HepG2 (cell line): ENCODE results near the gene EEPD1. TPM values are rescaled to one million over a fixed set of nuclear protein-coding genes. Genes with fewer than 3 reads are reported as not detected.

Experiments used
- ATAC-seq: fragments of 200-7000 bp; cut with Tn5 transposase; 3 replicates; pipeline ENCODE4 v1.9.1; 2020; ENCODE audit warnings: mild to moderate bottlenecking, moderate library complexity
- BruUV-seq: library from RNA; stranded (reverse); fragments of 400-500 nt; replicated peaks from 2 replicates; lab custom pipeline; 2021; lab: Mats Ljungman, UMichigan
- CTCF ChIA-PET: fragments of 300-600 bp; formaldehyde crosslinking; extraction: SDS; loops from one replicate; lab custom pipeline; 2021; ENCODE audit warnings: low total read pairs, inconsistent platforms, low intra/inter-chr PET ratio; lab: Yijun Ruan, JAX
- POLR2A ChIA-PET: fragments of 350-600 bp; sonication (Branson Sonifier 250); formaldehyde crosslinking; loops from one replicate; lab custom pipeline; 2020; ENCODE audit warnings: antibody characterized with exemption, inconsistent platforms; lab: Yijun Ruan, JAX
- DNase-seq: peaks from one replicate; pipeline ENCODE4 v3.0.0-alpha.2; 2015; ENCODE audit warnings: low spot score
- FAIRE-seq: peaks from 3 replicates; lab custom pipeline; 2011; peaks lifted over from hg19 to GRCh38; lab: Jason Lieb, UNC
- H2AFZ ChIP-seq: one replicate; pipeline ENCODE4 v1.6.1; 2011; ENCODE audit warnings: low read length, inconsistent platforms
- H3K27ac ChIP-seq: fragments of 300-600 bp; 3 replicates; pipeline ENCODE4 v1.8.0; 2011; ENCODE audit warnings: mixed run types, mild to moderate bottlenecking, mixed read lengths, low read length, inconsistent platforms; ENCODE audit not compliant: insufficient read depth; ENCODE audit errors: extremely low read length
- H3K27me3 ChIP-seq, 2 experiments: fragments of 200-600 bp in 1 of 2; 2 replicates in 1 of 2; 3 replicates in 1 of 2; pipeline versions ENCODE4 v1.6.0 to v1.8.0; 2011; ENCODE audit warnings: low read length in 2 of 2, mild to moderate bottlenecking in 2 of 2, moderate library complexity in 2 of 2, inconsistent platforms in 1 of 2; ENCODE audit not compliant: insufficient read depth in 2 of 2, control insufficient read depth in 1 of 2
- H3K36me3 ChIP-seq, 2 experiments: fragments of 200-600 bp in 1 of 2; replicated peaks in 1 of 2; 2 replicates in 1 of 2; 3 replicates in 1 of 2; pipeline versions ENCODE4 v1.5.1 to v1.8.0; 2011; ENCODE audit warnings: low read length in 2 of 2, inconsistent platforms in 1 of 2; ENCODE audit not compliant: insufficient read depth in 2 of 2, control insufficient read depth in 1 of 2
- H3K4me1 ChIP-seq: 2 replicates; pipeline ENCODE4 v1.5.1; 2012; ENCODE audit warnings: low read length, inconsistent platforms; ENCODE audit not compliant: insufficient read depth
- H3K4me2 ChIP-seq: 2 replicates; pipeline ENCODE4 v1.6.0; 2011; ENCODE audit warnings: low read depth, low read length, inconsistent platforms
- H3K4me3 ChIP-seq, 3 experiments: fragments of 200-600 bp in 1 of 3; sonication (generic), shearing (Covaris generic) in 1 of 3; replicated peaks in 1 of 3; 2 replicates each; pipeline ENCODE4 v1.5.1; 2011 to 2016; ENCODE audit warnings: low read length in 3 of 3, inconsistent platforms in 2 of 3, low read depth in 2 of 3, mild to moderate bottlenecking in 2 of 3, control low read depth in 1 of 3, mixed read lengths in 1 of 3; ENCODE audit not compliant: insufficient read depth in 1 of 3
- H3K79me2 ChIP-seq: one replicate; pipeline ENCODE4 v1.6.1; 2011; ENCODE audit warnings: low read length, inconsistent platforms; ENCODE audit not compliant: insufficient read depth
- H3K9ac ChIP-seq: 2 replicates; pipeline ENCODE4 v1.6.0; 2011; ENCODE audit warnings: mild to moderate bottlenecking, low read depth, low read length, inconsistent platforms; ENCODE audit not compliant: insufficient read depth
- H3K9me3 ChIP-seq: 2 replicates; pipeline ENCODE4 v1.5.1; 2012; ENCODE audit warnings: mild to moderate bottlenecking, low read length
- H4K20me1 ChIP-seq: 2 replicates; pipeline ENCODE4 v1.6.0; 2011; ENCODE audit warnings: inconsistent platforms, mild to moderate bottlenecking, low read length, moderate library complexity; ENCODE audit not compliant: insufficient read depth
- KDM5B ChIP-seq: sonication (generic); formaldehyde crosslinking; IDR thresholded peaks from 2 replicates; pipeline ENCODE4 v1.4.0; 2020; ENCODE audit warnings: missing genetic modification reagents, mild to moderate bottlenecking, borderline replicate concordance
- NR2F6 ChIP-seq, 2 experiments: IDR thresholded peaks; 2 replicates each; pipeline ENCODE4 v1.6.1; 2016; ENCODE audit warnings: antibody characterized with exemption in 1 of 2, mild to moderate bottlenecking in 1 of 2
- ZBTB2 ChIP-seq: sonication (generic); formaldehyde crosslinking; IDR thresholded peaks from 2 replicates; pipeline ENCODE4 v1.8.0; 2022; ENCODE audit warnings: low read depth, missing genetic modification reagents
- ZFP36L1 ChIP-seq: sonication (generic); formaldehyde crosslinking; IDR thresholded peaks from 2 replicates; pipeline ENCODE4 v1.8.0; 2022; ENCODE audit warnings: mild to moderate bottlenecking, missing genetic modification reagents, moderate library complexity
- ZNF407 ChIP-seq: sonication (generic); formaldehyde crosslinking; IDR thresholded peaks from one replicate; pipeline ENCODE4 v1.5.1; 2020; ENCODE audit warnings: mild to moderate bottlenecking, missing genetic modification reagents; ENCODE audit errors: not compliant biosample characterization
- ZNF460 ChIP-seq: sonication (generic); formaldehyde crosslinking; IDR thresholded peaks from 2 replicates; pipeline ENCODE4 v1.5.1; 2020; ENCODE audit warnings: missing genetic modification reagents, mild to moderate bottlenecking, borderline replicate concordance
- ZNF468 ChIP-seq: sonication (generic); formaldehyde crosslinking; IDR thresholded peaks from 2 replicates; pipeline ENCODE4 v1.8.0; 2022; ENCODE audit warnings: mild to moderate bottlenecking, moderate library complexity, missing genetic modification reagents
- ZNF496 ChIP-seq: sonication (generic); formaldehyde crosslinking; IDR thresholded peaks from 2 replicates; pipeline ENCODE4 v1.8.1; 2023; ENCODE audit warnings: mild to moderate bottlenecking, moderate library complexity, missing genetic modification reagents; ENCODE audit not compliant: insufficient replicate concordance
- WGBS: methylation state at CpG from one replicate; pipeline ENCODE4 v1.1.6; 2017; ENCODE audit warnings: low lambda C conversion rate; 5-methylcytosine and 5-hydroxymethylcytosine counted together
- in situ Hi-C: cut with HindIII; loops from 2 replicates; pipeline ENCODE4 v1.10.0; 2017; ENCODE audit warnings: low pct_unique_long_range_greater_than_20kb; ENCODE audit not compliant: extremely low pct_ligation_motif_present
- intact Hi-C: fragments of 100-400 bp; cut with micrococcal nuclease; formaldehyde crosslinking; loops from one replicate; pipeline ENCODE4 v1.10.0; 2022; ENCODE audit not compliant: unreplicated experiment
- polyA plus RNA-seq, 8 experiments: library from polyadenylated mRNA; depleted of rRNA in 3 of 8; stranded (reverse) in 7 of 8; unstranded in 1 of 8; fragments of >200 nt; fragmentation: Illumina TruSeq in 4 of 8; extraction: Trizol in 4 of 8; gene quantifications; 2 replicates each; pipeline versions ENCODE4 v1.2.1 to v1.2.3, GENCODE V29; 2011 to 2016; ENCODE audit warnings: low read depth in 4 of 8, missing spikeins in 1 of 8, mixed read lengths in 1 of 8; ENCODE audit not compliant: insufficient read depth in 1 of 8
- total RNA-seq, 5 experiments: library from RNA; depleted of rRNA; stranded (reverse); fragments of >200 nt; fragmentation: Illumina TruSeq; extraction: Trizol; gene quantifications; 2 replicates each; pipeline ENCODE4 v1.2.3, GENCODE V29; 2016; ENCODE audit warnings: low read depth in 1 of 5

The EEPD1 gene
- total and polyA plus RNA-seq, 2 of the 13 experiments (the other 11 are each of a cell fraction or from before 2014, with no cell fraction given) = 10.1 to 16.4 TPM

DNA sequence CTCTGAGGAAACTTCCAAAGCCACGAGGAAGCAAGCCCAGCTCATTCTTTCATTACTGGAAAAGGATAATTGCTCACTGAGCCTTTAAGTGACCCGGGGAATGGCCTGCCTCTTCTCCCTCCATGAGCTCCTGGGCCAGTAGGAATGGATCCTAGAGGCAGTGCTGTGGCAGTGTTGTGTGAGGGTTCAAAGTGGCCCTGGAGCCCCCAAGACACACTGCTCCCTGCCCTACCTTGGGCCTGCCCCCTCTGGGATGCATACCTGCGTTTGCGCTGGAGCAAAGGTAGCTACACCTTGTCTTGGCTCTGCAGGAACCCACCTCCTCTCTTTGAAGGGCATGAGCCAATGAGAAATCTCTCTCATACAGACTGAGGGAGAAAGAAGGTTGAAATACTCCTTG, 120.8 kb downstream of the EEPD1 start:
- no peak for TF ChIP-seq ZFP36L1
- TF ChIP-seq KDM5B (CRISPR knock-in tag) = no peak
- TF ChIP-seq ZNF407 (CRISPR knock-in tag) = no peak
- TF ChIP-seq ZNF496 (CRISPR knock-in tag) = no peak
- no peak for TF ChIP-seq NR2F6 (IDR thresholded peaks at IDR 0.05)
- TF ChIP-seq NR2F6 (CRISPR knock-in tag; IDR thresholded peaks at IDR 0.05) = no peak
- TF ChIP-seq ZBTB2 (CRISPR knock-in tag) = no peak
- TF ChIP-seq ZNF468 (CRISPR knock-in tag) = no peak
- no peak for TF ChIP-seq ZNF460 (CRISPR knock-in tag)
- BruUV-seq = no TSS peak
- Histone ChIP-seq H3K4me3 (no peak overlapping the region), H2AFZ (no peak overlapping the region), H3K79me2 (no peaks in the 10 kb centered on the region), H3K27ac (no peak overlapping the region), H3K4me2 (no peak overlapping the region), H4K20me1 (no peaks in the 10 kb centered on the region), H3K36me3 (no peaks in the 10 kb centered on the region; a peak in 1 of 5 replicates), H3K27me3 (no peaks in the 10 kb centered on the region), H3K9ac (no peak overlapping the region), H3K9me3 (no peaks in the 10 kb centered on the region), H3K4me1 (peaks cover 63% of the 10 kb centered on the region)
- WGBS = 64% methylated on average over 4 of the region's 4 CpGs
- FAIRE-seq = no peak
- intact Hi-C loops = loop anchor here (1.0 to 2.0 kb wide), 2 partner anchors 10 to 13 kb away; no protein-coding TSS in a partner anchor
- ATAC-seq = no peak
- CTCF ChIA-PET = no interaction called here
- DNase-seq = no peak
- POLR2A ChIA-PET = interaction anchor here (0.9 to 1.8 kb wide), 2 partner anchors 15 to 16 kb away, joined by 3 to 5 read pairs; no protein-coding TSS in a partner anchor
- in situ Hi-C loops = no loop called here
